Measurements from ENCODE around the gene SMAD9.

DNA sequence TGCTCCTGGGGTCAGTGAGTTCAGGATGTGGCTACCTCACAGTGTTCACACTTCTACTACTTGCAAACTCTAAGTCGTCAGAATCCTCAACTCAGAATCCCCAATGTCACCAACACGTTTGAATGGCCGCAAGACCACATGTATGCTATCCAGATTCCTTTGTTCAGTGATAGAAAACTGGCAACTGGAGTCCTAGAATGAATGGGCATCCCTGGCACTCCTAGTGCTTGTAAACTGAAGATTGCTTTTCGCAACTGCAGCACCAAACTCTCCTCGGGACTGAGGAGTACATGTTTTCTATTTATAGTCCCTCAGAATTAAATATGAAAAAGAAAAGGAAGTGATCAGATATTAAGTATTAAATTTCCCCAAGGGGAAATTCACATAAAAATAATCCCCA is 4.9 kb downstream of the SMAD9 start:
- TF ChIP-seq, protein P1, sequence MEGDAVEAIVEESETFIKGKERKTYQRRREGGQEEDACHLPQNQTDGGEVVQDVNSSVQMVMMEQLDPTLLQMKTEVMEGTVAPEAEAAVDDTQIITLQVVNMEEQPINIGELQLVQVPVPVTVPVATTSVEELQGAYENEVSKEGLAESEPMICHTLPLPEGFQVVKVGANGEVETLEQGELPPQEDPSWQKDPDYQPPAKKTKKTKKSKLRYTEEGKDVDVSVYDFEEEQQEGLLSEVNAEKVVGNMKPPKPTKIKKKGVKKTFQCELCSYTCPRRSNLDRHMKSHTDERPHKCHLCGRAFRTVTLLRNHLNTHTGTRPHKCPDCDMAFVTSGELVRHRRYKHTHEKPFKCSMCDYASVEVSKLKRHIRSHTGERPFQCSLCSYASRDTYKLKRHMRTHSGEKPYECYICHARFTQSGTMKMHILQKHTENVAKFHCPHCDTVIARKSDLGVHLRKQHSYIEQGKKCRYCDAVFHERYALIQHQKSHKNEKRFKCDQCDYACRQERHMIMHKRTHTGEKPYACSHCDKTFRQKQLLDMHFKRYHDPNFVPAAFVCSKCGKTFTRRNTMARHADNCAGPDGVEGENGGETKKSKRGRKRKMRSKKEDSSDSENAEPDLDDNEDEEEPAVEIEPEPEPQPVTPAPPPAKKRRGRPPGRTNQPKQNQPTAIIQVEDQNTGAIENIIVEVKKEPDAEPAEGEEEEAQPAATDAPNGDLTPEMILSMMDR (IDR thresholded peaks at IDR 0.05; ENCODE audit: insufficient read depth, low read length, poor library complexity, severe bottlenecking), result no peak
- TF ChIP-seq EZH2phosphoT487 (conservative IDR thresholded peaks at IDR 0.05; ENCODE audit: low read length), result no peak

Measured in SU-DHL-6 (cell line).